ENCODE measurements around the gene ZNF512.

GRCh38 chr2:27647737-27648136, 64.9 kb downstream of the ZNF512 start:
- no peak for TF ChIP-seq YY1 (IDR thresholded peaks at IDR 0.05; ENCODE audit: insufficient read depth, insufficient read length)
- TF ChIP-seq ZNF274 (IDR thresholded peaks at IDR 0.05; ENCODE audit: low read depth, low read length): no peak
